ENCODE results near the gene TSPAN32. TPM values are rescaled to one million over a fixed set of nuclear protein-coding genes. Genes with fewer than 3 reads are reported as not detected.

TSPAN32 gene
- total RNA-seq, 1 experiment from 2014 or later = not detected

DNA sequence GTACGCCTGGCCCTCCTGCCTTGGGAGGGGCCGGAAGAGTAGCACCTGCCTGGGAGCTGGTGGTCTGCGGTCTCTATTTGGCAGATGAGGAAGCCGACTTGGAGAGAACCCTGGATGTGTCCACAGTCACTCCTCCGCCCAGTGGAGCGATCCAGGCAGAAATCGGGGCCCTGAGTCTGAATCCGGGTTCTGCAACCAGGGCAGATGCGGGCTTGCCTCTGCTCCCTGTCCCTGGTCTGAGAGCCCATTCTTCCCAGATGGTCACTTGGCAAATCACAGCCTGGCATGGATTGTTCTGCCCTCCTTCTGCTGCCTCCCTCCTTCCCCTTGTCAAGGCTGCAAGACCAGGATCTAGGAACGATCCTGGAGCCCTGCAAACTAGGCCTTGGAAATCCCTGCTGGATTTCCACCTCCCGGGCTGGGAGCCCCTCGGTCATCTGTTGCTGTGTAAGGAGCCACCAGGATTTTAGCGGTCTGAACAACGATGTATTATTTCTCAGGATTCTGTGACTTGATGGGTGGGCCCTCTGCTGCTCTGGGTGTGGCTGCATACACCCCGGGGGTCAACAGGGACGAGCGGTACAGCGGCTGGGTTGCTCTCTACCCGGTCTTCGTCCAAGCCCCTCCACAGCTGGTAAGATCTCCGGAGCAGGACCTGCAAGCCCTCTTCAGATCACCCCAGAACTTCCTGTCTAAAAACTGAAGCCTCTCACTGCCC is 29.4 kb upstream of the TSPAN32 start:
- Histone ChIP-seq H3K4me1 (ENCODE audit: control insufficient read depth in 1 of 2, insufficient read depth in 2 of 2, low read length in 2 of 2) (peaks cover 0 to 12% of the 10 kb centered on the region in 2 experiments; a peak in 2 of 4 replicates), H3K27me3 (ENCODE audit: insufficient read depth, low read length) (no peaks in the 10 kb centered on the region), H3K4me3 (replicated peaks in 1 of 2; ENCODE audit: low read depth in 1 of 2, low read length in 2 of 2) (no peak overlapping the region), H3K9me2 (ENCODE audit: insufficient read depth) (no peaks in the 10 kb centered on the region), H3K9me3 (ENCODE audit: control insufficient read depth in 1 of 2, insufficient read depth in 1 of 2, low read depth in 1 of 2, low read length in 2 of 2) (no peaks in the 10 kb centered on the region), H3K4me2 (ENCODE audit: low read length) (no peak overlapping the region), H2AFZ (ENCODE audit: low read depth, low read length, poor library complexity, severe bottlenecking) (no peak overlapping the region), H3K27ac (ENCODE audit: low read depth, low read length) (no peak overlapping the region), H3K36me3 (ENCODE audit: control insufficient read depth in 1 of 2, insufficient read depth in 2 of 2, low read length in 2 of 2) (no peaks in the 10 kb centered on the region), H3K9ac (ENCODE audit: low read length) (no peak overlapping the region), H4K20me1 (ENCODE audit: insufficient read depth) (no peaks in the 10 kb centered on the region), H3K79me2 (ENCODE audit: insufficient read depth, low read length) (no peaks in the 10 kb centered on the region)
- RAD21 ChIA-PET (ENCODE audit: low non-redundant PET in 1 of 2, low total read pairs in 2 of 2, uncharacterized antibody in 2 of 2, unreplicated experiment in 2 of 2) = no interaction called here
- no TSS peak for BruUV-seq (replicated peaks)
- TF ChIP-seq YY1 (IDR thresholded peaks at IDR 0.05; ENCODE audit: extremely low read depth, insufficient replicate concordance, low read depth, low read length) (no peak), POLR2AphosphoS5 (IDR thresholded peaks at IDR 0.05; ENCODE audit: low read depth, low read length) (no peak), CEBPB (IDR thresholded peaks at IDR 0.05; ENCODE audit: low read depth) (no peak)
- TF ChIP-seq, protein P1, sequence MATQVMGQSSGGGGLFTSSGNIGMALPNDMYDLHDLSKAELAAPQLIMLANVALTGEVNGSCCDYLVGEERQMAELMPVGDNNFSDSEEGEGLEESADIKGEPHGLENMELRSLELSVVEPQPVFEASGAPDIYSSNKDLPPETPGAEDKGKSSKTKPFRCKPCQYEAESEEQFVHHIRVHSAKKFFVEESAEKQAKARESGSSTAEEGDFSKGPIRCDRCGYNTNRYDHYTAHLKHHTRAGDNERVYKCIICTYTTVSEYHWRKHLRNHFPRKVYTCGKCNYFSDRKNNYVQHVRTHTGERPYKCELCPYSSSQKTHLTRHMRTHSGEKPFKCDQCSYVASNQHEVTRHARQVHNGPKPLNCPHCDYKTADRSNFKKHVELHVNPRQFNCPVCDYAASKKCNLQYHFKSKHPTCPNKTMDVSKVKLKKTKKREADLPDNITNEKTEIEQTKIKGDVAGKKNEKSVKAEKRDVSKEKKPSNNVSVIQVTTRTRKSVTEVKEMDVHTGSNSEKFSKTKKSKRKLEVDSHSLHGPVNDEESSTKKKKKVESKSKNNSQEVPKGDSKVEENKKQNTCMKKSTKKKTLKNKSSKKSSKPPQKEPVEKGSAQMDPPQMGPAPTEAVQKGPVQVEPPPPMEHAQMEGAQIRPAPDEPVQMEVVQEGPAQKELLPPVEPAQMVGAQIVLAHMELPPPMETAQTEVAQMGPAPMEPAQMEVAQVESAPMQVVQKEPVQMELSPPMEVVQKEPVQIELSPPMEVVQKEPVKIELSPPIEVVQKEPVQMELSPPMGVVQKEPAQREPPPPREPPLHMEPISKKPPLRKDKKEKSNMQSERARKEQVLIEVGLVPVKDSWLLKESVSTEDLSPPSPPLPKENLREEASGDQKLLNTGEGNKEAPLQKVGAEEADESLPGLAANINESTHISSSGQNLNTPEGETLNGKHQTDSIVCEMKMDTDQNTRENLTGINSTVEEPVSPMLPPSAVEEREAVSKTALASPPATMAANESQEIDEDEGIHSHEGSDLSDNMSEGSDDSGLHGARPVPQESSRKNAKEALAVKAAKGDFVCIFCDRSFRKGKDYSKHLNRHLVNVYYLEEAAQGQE (IDR thresholded peaks at IDR 0.05; ENCODE audit: low read depth) = no peak
- DNase-seq (ENCODE audit: low read depth, low spot score) (no peak), ATAC-seq (no peak)
- CTCF ChIA-PET = no interaction called here
- POLR2A ChIA-PET = no interaction called here
- intact Hi-C loops (cut with micrococcal nuclease) = no loop called here

DNA sequence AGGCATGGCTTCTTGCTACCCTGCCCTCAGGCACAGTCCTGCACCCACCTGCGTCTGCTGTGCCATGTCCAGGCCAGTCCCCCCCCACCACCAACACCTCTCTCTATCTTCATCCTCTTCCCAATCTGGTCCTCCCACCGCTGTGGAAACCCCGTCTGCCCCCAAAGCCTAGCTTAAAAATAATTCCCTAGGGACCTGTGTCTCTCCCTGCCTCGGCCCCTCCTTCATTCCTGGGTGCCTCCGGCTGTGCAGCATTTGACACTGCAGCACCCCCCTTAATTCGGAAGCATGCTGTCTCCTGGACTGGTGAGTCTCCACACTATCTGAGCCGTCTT is 28.9 kb upstream of the TSPAN32 start:
- Histone ChIP-seq H3K9me3 (ENCODE audit: control insufficient read depth in 1 of 2, insufficient read depth in 1 of 2, low read depth in 1 of 2, low read length in 2 of 2) (no peaks in the 10 kb centered on the region), H3K27me3 (ENCODE audit: insufficient read depth, low read length) (no peaks in the 10 kb centered on the region), H3K79me2 (ENCODE audit: insufficient read depth, low read length) (no peaks in the 10 kb centered on the region), H2AFZ (ENCODE audit: low read depth, low read length, poor library complexity, severe bottlenecking) (no peak overlapping the region), H3K4me2 (ENCODE audit: low read length) (no peak overlapping the region), H3K4me1 (ENCODE audit: control insufficient read depth in 1 of 2, insufficient read depth in 2 of 2, low read length in 2 of 2) (peaks cover 0 to 12% of the 10 kb centered on the region in 2 experiments; a peak in 2 of 4 replicates), H3K27ac (ENCODE audit: low read depth, low read length) (no peak overlapping the region), H4K20me1 (ENCODE audit: insufficient read depth) (no peaks in the 10 kb centered on the region), H3K9me2 (ENCODE audit: insufficient read depth) (no peaks in the 10 kb centered on the region), H3K36me3 (ENCODE audit: control insufficient read depth in 1 of 2, insufficient read depth in 2 of 2, low read length in 2 of 2) (no peaks in the 10 kb centered on the region), H3K4me3 (replicated peaks in 1 of 2; ENCODE audit: low read depth in 1 of 2, low read length in 2 of 2) (no peak overlapping the region), H3K9ac (ENCODE audit: low read length) (no peak overlapping the region)
- no TSS peak for BruUV-seq (replicated peaks)
- CTCF ChIA-PET = no interaction called here
- RAD21 ChIA-PET (ENCODE audit: low non-redundant PET in 1 of 2, low total read pairs in 2 of 2, uncharacterized antibody in 2 of 2, unreplicated experiment in 2 of 2) = no interaction called here
- POLR2A ChIA-PET = no interaction called here
- DNase-seq (ENCODE audit: low read depth, low spot score) = no peak
- intact Hi-C loops (cut with micrococcal nuclease) = no loop called here
- TF ChIP-seq CEBPB (IDR thresholded peaks at IDR 0.05; ENCODE audit: low read depth) = no peak
- no peak for TF ChIP-seq EZH2 (IDR thresholded peaks at IDR 0.05)
- TF ChIP-seq, protein P2, sequence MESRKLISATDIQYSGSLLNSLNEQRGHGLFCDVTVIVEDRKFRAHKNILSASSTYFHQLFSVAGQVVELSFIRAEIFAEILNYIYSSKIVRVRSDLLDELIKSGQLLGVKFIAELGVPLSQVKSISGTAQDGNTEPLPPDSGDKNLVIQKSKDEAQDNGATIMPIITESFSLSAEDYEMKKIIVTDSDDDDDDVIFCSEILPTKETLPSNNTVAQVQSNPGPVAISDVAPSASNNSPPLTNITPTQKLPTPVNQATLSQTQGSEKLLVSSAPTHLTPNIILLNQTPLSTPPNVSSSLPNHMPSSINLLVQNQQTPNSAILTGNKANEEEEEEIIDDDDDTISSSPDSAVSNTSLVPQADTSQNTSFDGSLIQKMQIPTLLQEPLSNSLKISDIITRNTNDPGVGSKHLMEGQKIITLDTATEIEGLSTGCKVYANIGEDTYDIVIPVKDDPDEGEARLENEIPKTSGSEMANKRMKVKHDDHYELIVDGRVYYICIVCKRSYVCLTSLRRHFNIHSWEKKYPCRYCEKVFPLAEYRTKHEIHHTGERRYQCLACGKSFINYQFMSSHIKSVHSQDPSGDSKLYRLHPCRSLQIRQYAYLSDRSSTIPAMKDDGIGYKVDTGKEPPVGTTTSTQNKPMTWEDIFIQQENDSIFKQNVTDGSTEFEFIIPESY (IDR thresholded peaks at IDR 0.05; ENCODE audit: extremely low read depth, insufficient replicate concordance, low read length) = no peak
- no peak for TF ChIP-seq RAD21 (IDR thresholded peaks at IDR 0.05; ENCODE audit: low read depth)
- TF ChIP-seq CBX3 (IDR thresholded peaks at IDR 0.05; ENCODE audit: low read depth) = no peak
- no peak for TF ChIP-seq ZNF274 (IDR thresholded peaks at IDR 0.05; ENCODE audit: low read depth, low read length)
- no peak for TF ChIP-seq EZH2phosphoT487 (IDR thresholded peaks at IDR 0.05; ENCODE audit: borderline replicate concordance)
- TF ChIP-seq POLR2AphosphoS5 (IDR thresholded peaks at IDR 0.05; ENCODE audit: low read depth, low read length) = no peak
- TF ChIP-seq ELF1 (IDR thresholded peaks at IDR 0.05; ENCODE audit: borderline replicate concordance, low read depth) = no peak
- no peak for TF ChIP-seq ZFX (IDR thresholded peaks at IDR 0.05)
- TF ChIP-seq POLR2A (IDR thresholded peaks at IDR 0.05; ENCODE audit: borderline replicate concordance, extremely low read depth, insufficient read depth, insufficient read length) = no peak
- TF ChIP-seq TCF7L2 (IDR thresholded peaks at IDR 0.05; ENCODE audit: borderline replicate concordance, extremely low read depth, insufficient read depth, insufficient read length) = no peak
- TF ChIP-seq EGR1 (IDR thresholded peaks at IDR 0.05; ENCODE audit: low read depth) = no peak
- ATAC-seq = no peak

All from HCT116 (cell line).